PC-9 (cell line): ENCODE measurements around the gene UQCRC1.

Source experiments
- CTCF ChIP-seq: fragments of 200-600 bp; sonication (generic); conservative IDR thresholded peaks from 2 replicates; pipeline ENCODE4 v1.6.1; 2017; ENCODE audit warnings: mixed run types, antibody characterized with exemption, mild to moderate bottlenecking, moderate library complexity
- EZH2 ChIP-seq: fragments of 200-600 bp; sonication (generic); IDR thresholded peaks from 2 replicates; pipeline ENCODE4 v1.8.0; 2017; ENCODE audit warnings: antibody characterized with exemption, low read depth

GRCh38 chr3:48569808-48570450 is 39.5 kb downstream of the UQCRC1 start:
- TF ChIP-seq CTCF, result no peak
- TF ChIP-seq EZH2, result no peak
